Measurements from ENCODE around the gene CHD2.

CHD2 gene

GRCh38 chr15:92949604-92950249 lies 49.6 kb downstream of the CHD2 start:
- no peak overlapping the region for H3K4me3 Mint-ChIP-seq
- no peak for DNase-seq (ENCODE audit: low spot score in 2 of 2)
- H3K4me1 Mint-ChIP-seq: peaks cover 9% of the 10 kb centered on the region
- H3K27me3 Mint-ChIP-seq: no peaks in the 10 kb centered on the region
- peak overlapping the region; percentile 75 for H3K27ac Mint-ChIP-seq (ENCODE audit: low read depth)
- peaks cover 13% of the 10 kb centered on the region for H3K9me3 Mint-ChIP-seq
- peaks cover 90% of the 10 kb centered on the region for H3K36me3 Mint-ChIP-seq (ENCODE audit: insufficient read depth)
- no peak for ATAC-seq (replicated peaks; ENCODE audit: extremely low read depth, poor library complexity, severe bottlenecking)

- Mint-ChIP-seq H3K27ac (ENCODE audit: low read depth) (peak overlapping the region; percentile 29), H3K4me1 (peaks cover 17% of the 10 kb centered on the region), H3K27me3 (no peaks in the 10 kb centered on the region), H3K9me3 (peaks cover 13% of the 10 kb centered on the region), H3K36me3 (ENCODE audit: insufficient read depth) (peaks cover 87% of the 10 kb centered on the region), H3K4me3 (no peak overlapping the region)
- ATAC-seq (replicated peaks; ENCODE audit: extremely low read depth, poor library complexity, severe bottlenecking): no peak
- DNase-seq (ENCODE audit: low spot score in 2 of 2): no peak
Measured at GRCh38 chr15:92951800-92952457, 51.8 kb downstream of the CHD2 start.

- H3K27me3 Mint-ChIP-seq: no peaks in the 10 kb centered on the region
- H3K27ac Mint-ChIP-seq (ENCODE audit: low read depth): no peak overlapping the region
- H3K4me3 Mint-ChIP-seq: no peak overlapping the region
- peaks cover 22% of the 10 kb centered on the region for H3K4me1 Mint-ChIP-seq
- peaks cover 87% of the 10 kb centered on the region for H3K36me3 Mint-ChIP-seq (ENCODE audit: insufficient read depth)
- peaks cover 7% of the 10 kb centered on the region for H3K9me3 Mint-ChIP-seq
- ATAC-seq (replicated peaks; ENCODE audit: extremely low read depth, poor library complexity, severe bottlenecking) (no peak), DNase-seq (ENCODE audit: low spot score in 2 of 2) (no peak)
Measured at GRCh38 chr15:92952458-92952850, 52.3 kb downstream of the CHD2 start.

GRCh38 chr15:92953566-92953965 lies 53.4 kb downstream of the CHD2 start:
- H3K36me3 Mint-ChIP-seq (ENCODE audit: insufficient read depth): peaks cover 85% of the 10 kb centered on the region
- no peak for ATAC-seq (replicated peaks; ENCODE audit: extremely low read depth, poor library complexity, severe bottlenecking)
- H3K27ac Mint-ChIP-seq (ENCODE audit: low read depth): peak overlapping the region; percentile 16

GRCh38 chr15:92954002-92954401 lies 53.9 kb downstream of the CHD2 start:
- Mint-ChIP-seq H3K36me3 (ENCODE audit: insufficient read depth) (peaks cover 83% of the 10 kb centered on the region), H3K4me1 (peaks cover 32% of the 10 kb centered on the region), H3K27ac (ENCODE audit: low read depth) (no peak overlapping the region), H3K27me3 (no peaks in the 10 kb centered on the region), H3K4me3 (no peak overlapping the region), H3K9me3 (peaks cover 7% of the 10 kb centered on the region)
- DNase-seq (ENCODE audit: low spot score in 2 of 2) (no peak), ATAC-seq (replicated peaks; ENCODE audit: extremely low read depth, poor library complexity, severe bottlenecking) (no peak)

More at GRCh38 chr15:92953566-92953965, 53.4 kb downstream of the CHD2 start:
- no peak for DNase-seq (ENCODE audit: low spot score in 2 of 2)
- Mint-ChIP-seq H3K4me1 (peaks cover 32% of the 10 kb centered on the region), H3K4me3 (no peak overlapping the region), H3K27me3 (no peaks in the 10 kb centered on the region), H3K9me3 (peaks cover 7% of the 10 kb centered on the region)

GRCh38 chr15:92954578-92954977 lies 54.5 kb downstream of the CHD2 start:
- Mint-ChIP-seq H3K4me1 (peaks cover 32% of the 10 kb centered on the region), H3K27ac (ENCODE audit: low read depth) (no peak overlapping the region), H3K36me3 (ENCODE audit: insufficient read depth) (peaks cover 82% of the 10 kb centered on the region), H3K27me3 (no peaks in the 10 kb centered on the region), H3K4me3 (no peak overlapping the region), H3K9me3 (peaks cover 4% of the 10 kb centered on the region)
- DNase-seq (ENCODE audit: low spot score in 2 of 2): no peak
- ATAC-seq (replicated peaks; ENCODE audit: extremely low read depth, poor library complexity, severe bottlenecking): no peak

GRCh38 chr15:92955706-92956105 lies 55.6 kb downstream of the CHD2 start:
- Mint-ChIP-seq H3K36me3 (ENCODE audit: insufficient read depth) (peaks cover 78% of the 10 kb centered on the region), H3K27me3 (no peaks in the 10 kb centered on the region), H3K4me1 (peaks cover 33% of the 10 kb centered on the region), H3K9me3 (no peaks in the 10 kb centered on the region), H3K27ac (ENCODE audit: low read depth) (no peak overlapping the region), H3K4me3 (no peak overlapping the region)
- no peak for DNase-seq (ENCODE audit: low spot score in 2 of 2)
- ATAC-seq (replicated peaks; ENCODE audit: extremely low read depth, poor library complexity, severe bottlenecking): no peak

- ATAC-seq (replicated peaks; ENCODE audit: extremely low read depth, poor library complexity, severe bottlenecking) (peak; percentile 97), DNase-seq (ENCODE audit: low spot score in 2 of 2) (peak in 1 of 2 donors; percentile 39)
- H3K27ac Mint-ChIP-seq (ENCODE audit: low read depth): peak overlapping the region; percentile 79
- peaks cover 77% of the 10 kb centered on the region for H3K36me3 Mint-ChIP-seq (ENCODE audit: insufficient read depth)
- no peaks in the 10 kb centered on the region for H3K27me3 Mint-ChIP-seq
- no peak overlapping the region for H3K4me3 Mint-ChIP-seq
- H3K4me1 Mint-ChIP-seq: peaks cover 45% of the 10 kb centered on the region
- no peaks in the 10 kb centered on the region for H3K9me3 Mint-ChIP-seq
Measured at GRCh38 chr15:92958105-92958504, 58.0 kb downstream of the CHD2 start.

GRCh38 chr15:92959219-92959618 lies 59.1 kb downstream of the CHD2 start:
- Mint-ChIP-seq H3K4me3 (no peak overlapping the region), H3K36me3 (ENCODE audit: insufficient read depth) (peaks cover 79% of the 10 kb centered on the region), H3K4me1 (peaks cover 56% of the 10 kb centered on the region), H3K27ac (ENCODE audit: low read depth) (peak overlapping the region; percentile 79), H3K27me3 (no peaks in the 10 kb centered on the region), H3K9me3 (no peaks in the 10 kb centered on the region)
- no peak for ATAC-seq (replicated peaks; ENCODE audit: extremely low read depth, poor library complexity, severe bottlenecking)
- no peak for DNase-seq (ENCODE audit: low spot score in 2 of 2)

GRCh38 chr15:92960996-92961681 lies 61.0 kb downstream of the CHD2 start:
- no peak overlapping the region for H3K27ac Mint-ChIP-seq (ENCODE audit: low read depth)
- no peaks in the 10 kb centered on the region for H3K27me3 Mint-ChIP-seq
- no peak overlapping the region for H3K4me3 Mint-ChIP-seq

GRCh38 chr15:92962914-92963313 lies 62.8 kb downstream of the CHD2 start:
- Mint-ChIP-seq H3K27ac (ENCODE audit: low read depth) (peak overlapping the region; percentile 87), H3K4me3 (no peak overlapping the region), H3K4me1 (peaks cover 37% of the 10 kb centered on the region), H3K27me3 (no peaks in the 10 kb centered on the region), H3K36me3 (ENCODE audit: insufficient read depth) (peaks cover 82% of the 10 kb centered on the region), H3K9me3 (no peaks in the 10 kb centered on the region)
- DNase-seq (ENCODE audit: low spot score in 2 of 2) (no peak), ATAC-seq (replicated peaks; ENCODE audit: extremely low read depth, poor library complexity, severe bottlenecking) (no peak)

More at GRCh38 chr15:92960996-92961681, 61.0 kb downstream of the CHD2 start:
- Mint-ChIP-seq H3K36me3 (ENCODE audit: insufficient read depth) (peaks cover 80% of the 10 kb centered on the region), H3K4me1 (peaks cover 53% of the 10 kb centered on the region), H3K9me3 (no peaks in the 10 kb centered on the region)
- DNase-seq (ENCODE audit: low spot score in 2 of 2) (no peak), ATAC-seq (replicated peaks; ENCODE audit: extremely low read depth, poor library complexity, severe bottlenecking) (no peak)

- peaks cover 33% of the 10 kb centered on the region for H3K4me1 Mint-ChIP-seq
- DNase-seq (ENCODE audit: low spot score in 2 of 2) (no peak), ATAC-seq (replicated peaks; ENCODE audit: extremely low read depth, poor library complexity, severe bottlenecking) (no peak)
- no peak overlapping the region for H3K4me3 Mint-ChIP-seq
- H3K27ac Mint-ChIP-seq (ENCODE audit: low read depth): peak overlapping the region; percentile 87
- H3K27me3 Mint-ChIP-seq: no peaks in the 10 kb centered on the region
- H3K36me3 Mint-ChIP-seq (ENCODE audit: insufficient read depth): peaks cover 84% of the 10 kb centered on the region
- no peaks in the 10 kb centered on the region for H3K9me3 Mint-ChIP-seq
Measured at GRCh38 chr15:92963794-92964193, 63.7 kb downstream of the CHD2 start.

Data from central memory CD8-positive, alpha-beta T cell (primary cell).